Activated T-helper 9 cell treated with anti-CD3 and anti-CD28 coated beads, Interleukin-2, amount 50 U/mL, for 16 hours (primary cell): Measurements from ENCODE around the gene GET3.
"Not testable (repeated sequence)": the region's sequence is repeated elsewhere in the genome, so short reads cannot be mapped to it uniquely, and the experiment has no call there.

ENCODE experiments used
- DNase-seq: peaks from one replicate; pipeline ENCODE4 v3.0.0-alpha.2; 2020; ENCODE audit warnings: low read depth

GET3 gene

GRCh38 chr19:12715929-12716328 lies 21.4 kb upstream of the GET3 start:
- DNase-seq: no peak

- DNase-seq: no peak
Measured at GRCh38 chr19:12720296-12720695, 17.0 kb upstream of the GET3 start.

GRCh38 chr19:12720851-12721655 lies 16.2 kb upstream of the GET3 start:
- no peak for DNase-seq

- DNase-seq: peak; percentile 30
Measured at GRCh38 chr19:12721656-12722565, 15.4 kb upstream of the GET3 start.

GRCh38 chr19:12722566-12723380 lies 14.5 kb upstream of the GET3 start:
- peak; percentile 88 for DNase-seq

GRCh38 chr19:12723381-12723640 lies 14.0 kb upstream of the GET3 start:
- DNase-seq: no peak

GRCh38 chr19:12723641-12724426 lies 13.5 kb upstream of the GET3 start, which contains the start of gene TNPO2:
TNPO2 (minus strand) TSS chr19:12723932; CDS start chr19:12720977, 2,955 bp downstream.
- DNase-seq: peak; percentile 44

- DNase-seq: not testable (repeated sequence)
Measured at GRCh38 chr19:12725612-12726011, 11.7 kb upstream of the GET3 start.

- no peak for DNase-seq
Measured at GRCh38 chr19:12726988-12727316, 10.3 kb upstream of the GET3 start.

- DNase-seq: no peak
Measured at GRCh38 chr19:12727745-12728433, 9.4 kb upstream of the GET3 start.

GRCh38 chr19:12730064-12730463 lies 7.2 kb upstream of the GET3 start:
- DNase-seq: no peak

GRCh38 chr19:12731337-12731736 lies 6.0 kb upstream of the GET3 start:
- DNase-seq: no peak

GRCh38 chr19:12733369-12734214 lies 3.7 kb upstream of the GET3 start:
- peak; percentile 28 for DNase-seq

GRCh38 chr19:12737835-12738351 lies 596 bp downstream of the GET3 start:
- DNase-seq: no peak

- DNase-seq: no peak
Measured at GRCh38 chr19:12745166-12745897, 8.0 kb downstream of the GET3 start.

GRCh38 chr19:12748489-12748888 lies 11.2 kb downstream of the GET3 start:
- DNase-seq: no peak

GRCh38 chr19:12749938-12750521 lies 12.7 kb downstream of the GET3 start:
- no peak for DNase-seq

- DNase-seq: no peak
Measured at GRCh38 chr19:12750851-12751250, 13.6 kb downstream of the GET3 start.

GRCh38 chr19:12751635-12752034 lies 14.3 kb downstream of the GET3 start, which contains the start of gene BEST2:
BEST2 (plus strand) TSS chr19:12751791; CDS start chr19:12752593, 802 bp downstream.
- no peak for DNase-seq
